Gastrocnemius medialis (tissue), 4 donors: ENCODE measurements around the gene TMEM126A.

Experiments
- POLR2A ChIP-seq, 2 donors: fragments of 450-650 bp; IDR thresholded peaks; one replicate each; pipeline ENCODE4 v1.6.1; 2017; ENCODE audit warnings: antibody characterized with exemption in 2 of 2, mild to moderate bottlenecking in 2 of 2, moderate library complexity in 2 of 2
- TF ChIP-seq, protein P1 (sequence below), 5 experiments: fragments of 450-650 bp in 3 of 5; fragments of 200-600 bp in 2 of 5; sonication (generic) in 2 of 5; IDR thresholded peaks in 4 of 5; conservative IDR thresholded peaks in 1 of 5; 1 replicate in 4 of 5; 2 replicates in 1 of 5; pipeline ENCODE4 v1.5.1; 2016 to 2019; ENCODE audit warnings: antibody characterized with exemption in 5 of 5, mild to moderate bottlenecking in 3 of 5, moderate library complexity in 3 of 5

DNA sequence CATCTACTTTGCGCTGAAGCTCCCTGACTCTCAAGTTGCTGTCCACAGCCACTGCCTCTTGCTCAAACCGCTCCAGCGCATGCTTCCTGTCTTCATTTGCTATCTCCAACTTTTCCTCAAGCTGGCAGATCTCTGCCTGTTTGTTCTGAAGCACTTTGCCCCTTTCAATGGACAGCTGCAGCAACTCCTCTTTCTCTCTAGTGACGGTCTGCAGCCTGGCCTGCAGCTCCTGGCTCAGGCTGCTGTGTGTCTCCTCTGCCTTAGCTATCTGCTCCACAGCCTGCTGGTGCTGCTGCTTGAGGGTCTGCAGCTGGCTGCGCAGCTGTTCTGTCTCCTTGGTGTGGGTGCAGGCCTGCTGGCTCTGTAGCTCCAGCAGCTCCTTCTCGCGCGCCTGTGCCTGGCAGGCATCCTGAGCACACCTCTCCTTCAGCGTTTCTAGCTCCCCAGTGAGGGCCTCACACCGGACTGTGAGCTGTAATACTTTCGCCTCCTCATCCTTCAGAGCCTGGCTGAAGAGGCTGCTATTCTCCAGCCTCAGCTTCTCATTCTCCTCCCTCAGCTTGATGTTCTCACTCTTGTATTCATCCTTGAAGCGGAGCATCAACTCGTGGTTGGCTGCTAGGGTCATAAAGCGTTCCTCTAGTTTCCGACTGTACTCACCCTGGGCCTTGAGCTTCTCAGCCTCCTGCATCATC lies 37.5 kb downstream of the TMEM126A start:
- TF ChIP-seq, protein P1, sequence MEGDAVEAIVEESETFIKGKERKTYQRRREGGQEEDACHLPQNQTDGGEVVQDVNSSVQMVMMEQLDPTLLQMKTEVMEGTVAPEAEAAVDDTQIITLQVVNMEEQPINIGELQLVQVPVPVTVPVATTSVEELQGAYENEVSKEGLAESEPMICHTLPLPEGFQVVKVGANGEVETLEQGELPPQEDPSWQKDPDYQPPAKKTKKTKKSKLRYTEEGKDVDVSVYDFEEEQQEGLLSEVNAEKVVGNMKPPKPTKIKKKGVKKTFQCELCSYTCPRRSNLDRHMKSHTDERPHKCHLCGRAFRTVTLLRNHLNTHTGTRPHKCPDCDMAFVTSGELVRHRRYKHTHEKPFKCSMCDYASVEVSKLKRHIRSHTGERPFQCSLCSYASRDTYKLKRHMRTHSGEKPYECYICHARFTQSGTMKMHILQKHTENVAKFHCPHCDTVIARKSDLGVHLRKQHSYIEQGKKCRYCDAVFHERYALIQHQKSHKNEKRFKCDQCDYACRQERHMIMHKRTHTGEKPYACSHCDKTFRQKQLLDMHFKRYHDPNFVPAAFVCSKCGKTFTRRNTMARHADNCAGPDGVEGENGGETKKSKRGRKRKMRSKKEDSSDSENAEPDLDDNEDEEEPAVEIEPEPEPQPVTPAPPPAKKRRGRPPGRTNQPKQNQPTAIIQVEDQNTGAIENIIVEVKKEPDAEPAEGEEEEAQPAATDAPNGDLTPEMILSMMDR (IDR thresholded peaks at IDR 0.05 in 4 of 5, conservative IDR thresholded peaks at IDR 0.05 in 1 of 5), result no peak
- TF ChIP-seq POLR2A (IDR thresholded peaks at IDR 0.05), result no peak
